A549 (cell line): ENCODE results near the gene SSPN. TPM values are rescaled to one million over a fixed set of nuclear protein-coding genes. Genes with fewer than 3 reads are reported as not detected.

Experiments used
- ATAC-seq, 2 experiments: fragments of 200-7000 bp in 1 of 2; fragments of >200 bp in 1 of 2; cut with Nextera tagmentation in 1 of 2; cut with Tn5 transposase in 1 of 2; 3 replicates each; pipeline versions ENCODE4 v1.8.0 to v1.9.1; 2018 to 2020; ENCODE audit warnings: mild to moderate bottlenecking in 1 of 2, moderate library complexity in 1 of 2
- CTCF ChIA-PET: fragments of 300-600 bp; sonication (Branson Sonifier 250); formaldehyde crosslinking; extraction: SDS; loops from one replicate; lab custom pipeline; 2021; ENCODE audit warnings: antibody characterized with exemption, inconsistent platforms; lab: Yijun Ruan, JAX
- POLR2A ChIA-PET: fragments of 350-600 bp; formaldehyde crosslinking; extraction: SDS; loops from one replicate; lab custom pipeline; 2021; ENCODE audit warnings: antibody characterized with exemption, inconsistent platforms; lab: Yijun Ruan, JAX
- DNase-seq, 2 experiments: peaks; one replicate each; pipeline versions ENCODE4 v3.0.0 to v3.0.0-alpha.2; 2011 to 2016; ENCODE audit warnings: low read depth in 1 of 2, low spot score in 1 of 2
- FAIRE-seq: peaks from 2 replicates; lab custom pipeline; 2011; peaks lifted over from hg19 to GRCh38; lab: Jason Lieb, UNC
- H3K27ac ChIP-seq, 2 experiments: fragments of >200 bp; sonication (Bioruptor Twin); formaldehyde crosslinking; 3 replicates each; pipeline ENCODE4 v1.5.1; 2016 to 2017
- H3K4me1 ChIP-seq: fragments of >200 bp; sonication (Bioruptor Twin); formaldehyde crosslinking; 3 replicates; pipeline ENCODE4 v1.6.1; 2016
- H3K4me2 ChIP-seq: fragments of >200 bp; sonication (Bioruptor Twin); formaldehyde crosslinking; 3 replicates; pipeline ENCODE4 v1.6.1; 2016
- H3K4me3 ChIP-seq: fragments of >200 bp; sonication (Bioruptor Twin); formaldehyde crosslinking; 3 replicates; pipeline ENCODE4 v1.5.1; 2016
- H3K9me3 ChIP-seq: fragments of >200 bp; sonication (Bioruptor Twin); formaldehyde crosslinking; 3 replicates; pipeline ENCODE4 v1.6.1; 2016
- BCL3 ChIP-seq: fragments of >200 bp; sonication (Bioruptor Twin); formaldehyde crosslinking; IDR thresholded peaks from 3 replicates; pipeline ENCODE4 v1.6.1; 2016
- CEBPB ChIP-seq, 2 experiments: fragments of >200 bp in 1 of 2; sonication (Bioruptor Twin) in 1 of 2; formaldehyde crosslinking in 1 of 2; IDR thresholded peaks; 2 replicates each; pipeline ENCODE4 v1.6.1; 2012 to 2016
- CHD4 ChIP-seq: fragments of 200-600 bp; sonication (generic); IDR thresholded peaks from 2 replicates; pipeline ENCODE4 v1.6.1; 2016; ENCODE audit warnings: antibody characterized with exemption, mild to moderate bottlenecking, borderline replicate concordance
- EHF ChIP-seq: fragments of 250-450 bp; sonication (Bioruptor Pico); IDR thresholded peaks from 2 replicates; pipeline ENCODE4 v1.5.0; 2020; ENCODE audit warnings: mild to moderate bottlenecking
- ESRRA ChIP-seq: fragments of 150-350 bp; IDR thresholded peaks from 2 replicates; pipeline ENCODE4 v1.6.1; 2014; ENCODE audit warnings: mild to moderate bottlenecking, low read length, borderline replicate concordance
- FOSL2 ChIP-seq, 2 experiments: fragments of 450-650 bp in 1 of 2; fragments of >200 bp in 1 of 2; sonication (Bioruptor Twin) in 1 of 2; formaldehyde crosslinking; IDR thresholded peaks; 2 replicates each; pipeline versions ENCODE4 v1.5.0 to v1.6.1; 2016 to 2020; ENCODE audit warnings: mild to moderate bottlenecking in 1 of 2, moderate library complexity in 1 of 2
- GATA3 ChIP-seq: IDR thresholded peaks from 2 replicates; pipeline ENCODE4 v1.6.1; 2012; ENCODE audit warnings: borderline replicate concordance
- HDAC2 ChIP-seq: fragments of 200-600 bp; sonication (generic); IDR thresholded peaks from 2 replicates; pipeline ENCODE4 v1.6.1; 2016
- JUN ChIP-seq, 2 experiments: fragments of >200 bp; sonication (Bioruptor Twin); formaldehyde crosslinking; IDR thresholded peaks; 2 replicates in 1 of 2; 3 replicates in 1 of 2; pipeline ENCODE4 v1.6.1; 2016 to 2017
- JUNB ChIP-seq: fragments of >200 bp; sonication (Bioruptor Twin); formaldehyde crosslinking; IDR thresholded peaks from 2 replicates; pipeline ENCODE4 v1.6.1; 2016
- MAFK ChIP-seq: fragments of 450-650 bp; IDR thresholded peaks from 2 replicates; pipeline ENCODE4 v1.6.1; 2014; ENCODE audit not compliant: partially characterized antibody
- MYC ChIP-seq: IDR thresholded peaks from 2 replicates; pipeline ENCODE4 v1.6.1; 2012; ENCODE audit warnings: mild to moderate bottlenecking, inconsistent platforms, low read length, improper control_type of control experiment, borderline replicate concordance
- NFE2L2 ChIP-seq: fragments of 150-350 bp; conservative IDR thresholded peaks from 2 replicates; pipeline ENCODE4 v1.6.1; 2014; ENCODE audit warnings: low read length
- SMC3 ChIP-seq: fragments of >200 bp; sonication (Bioruptor Twin); formaldehyde crosslinking; IDR thresholded peaks from 3 replicates; pipeline ENCODE4 v1.6.1; 2018; ENCODE audit warnings: inconsistent platforms
- TP53 ChIP-seq: fragments of 250-450 bp; sonication (Bioruptor Pico); IDR thresholded peaks from 2 replicates; pipeline ENCODE4 v1.5.0; 2021; ENCODE audit warnings: mild to moderate bottlenecking, moderate library complexity
- ZNF302 ChIP-seq: fragments of 250-450 bp; sonication (Bioruptor Pico); IDR thresholded peaks from 2 replicates; pipeline ENCODE4 v1.9.0; 2021; ENCODE audit warnings: inconsistent platforms, mild to moderate bottlenecking, moderate library complexity
- WGBS: methylation state at CpG from one replicate; pipeline ENCODE4 v1.1.6; 2017; ENCODE audit errors: missing lambda C conversion rate; 5-methylcytosine and 5-hydroxymethylcytosine counted together
- polyA plus RNA-seq, 4 experiments: library from polyadenylated mRNA; depleted of rRNA in 3 of 4; stranded (reverse); fragments of >200 nt; fragmentation: RNase III in 1 of 4; extraction: RNeasy Plus Mini Kit Qiagen cat#74134 plus additional on column Dnase treatment in 1 of 4; gene quantifications; 2 replicates in 3 of 4; 3 replicates in 1 of 4; pipeline ENCODE4 v1.2.3, GENCODE V29; 2011 to 2017
- TF ChIP-seq, protein P1 (sequence below): fragments of >200 bp; sonication (Bioruptor Twin); formaldehyde crosslinking; IDR thresholded peaks from 3 replicates; pipeline ENCODE4 v1.5.1; 2016
- TF ChIP-seq, protein P2 (sequence below): fragments of 250-450 bp; sonication (Bioruptor Pico); IDR thresholded peaks from 2 replicates; pipeline ENCODE4 v1.5.0; 2021; ENCODE audit warnings: mild to moderate bottlenecking, moderate library complexity, borderline replicate concordance
- TF ChIP-seq, protein P3 (sequence below): IDR thresholded peaks from 2 replicates; pipeline ENCODE4 v1.6.1; 2012; ENCODE audit warnings: low read depth, borderline replicate concordance

Gene SSPN
- polyA plus RNA-seq, 2 of the 4 experiments (the other 2 are of a cell fraction): 0.85 to 2.6 TPM

GRCh38 chr12:26153421-26154154, 41.8 kb upstream of the SSPN start:
- H3K4me2 ChIP-seq: peak overlapping the region; percentile 59
- FAIRE-seq: peak; percentile 51
- ATAC-seq: peak; percentile 92
- POLR2A ChIA-PET: interaction anchor here (0.5 to 0.9 kb wide), 3 partner anchors 29 to 34 kb away, joined by 3 read pairs; partner anchors contain the start of gene BHLHE41
- DNase-seq: peak; percentile 55 to 79
- H3K9me3 ChIP-seq: no peaks in the 10 kb centered on the region
- CTCF ChIA-PET: interaction anchor here (0.6 to 1.7 kb wide), 4 partner anchors 31 to 148 kb away, joined by 3 to 8 read pairs (median 4); no protein-coding TSS in a partner anchor
- 23% methylated on average over 5 of the region's 5 CpGs for WGBS
- H3K27ac ChIP-seq: peak overlapping the region; percentile 41 to 42
- peaks cover 17% of the 10 kb centered on the region for H3K4me1 ChIP-seq
- TF ChIP-seq FOSL2 (IDR thresholded peaks at IDR 0.05): peak; percentile 87
- peak; percentile 95 for TF ChIP-seq FOSL2 (CRISPR knock-in tag; IDR thresholded peaks at IDR 0.05)
- no peak for TF ChIP-seq EHF
- TF ChIP-seq, protein P1, sequence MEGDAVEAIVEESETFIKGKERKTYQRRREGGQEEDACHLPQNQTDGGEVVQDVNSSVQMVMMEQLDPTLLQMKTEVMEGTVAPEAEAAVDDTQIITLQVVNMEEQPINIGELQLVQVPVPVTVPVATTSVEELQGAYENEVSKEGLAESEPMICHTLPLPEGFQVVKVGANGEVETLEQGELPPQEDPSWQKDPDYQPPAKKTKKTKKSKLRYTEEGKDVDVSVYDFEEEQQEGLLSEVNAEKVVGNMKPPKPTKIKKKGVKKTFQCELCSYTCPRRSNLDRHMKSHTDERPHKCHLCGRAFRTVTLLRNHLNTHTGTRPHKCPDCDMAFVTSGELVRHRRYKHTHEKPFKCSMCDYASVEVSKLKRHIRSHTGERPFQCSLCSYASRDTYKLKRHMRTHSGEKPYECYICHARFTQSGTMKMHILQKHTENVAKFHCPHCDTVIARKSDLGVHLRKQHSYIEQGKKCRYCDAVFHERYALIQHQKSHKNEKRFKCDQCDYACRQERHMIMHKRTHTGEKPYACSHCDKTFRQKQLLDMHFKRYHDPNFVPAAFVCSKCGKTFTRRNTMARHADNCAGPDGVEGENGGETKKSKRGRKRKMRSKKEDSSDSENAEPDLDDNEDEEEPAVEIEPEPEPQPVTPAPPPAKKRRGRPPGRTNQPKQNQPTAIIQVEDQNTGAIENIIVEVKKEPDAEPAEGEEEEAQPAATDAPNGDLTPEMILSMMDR: no peak
- TF ChIP-seq BCL3: no peak
- peak; percentile 55; the same call in 1 of the 2 replicates for TF ChIP-seq ESRRA
- peak; percentile 36 to 66; a peak in 1 of 5 replicates for TF ChIP-seq JUN (IDR thresholded peaks at IDR 0.05)
- no peak for TF ChIP-seq TP53 (CRISPR knock-in tag)
- TF ChIP-seq GATA3: peak; percentile 61; the same call in 1 of the 2 replicates
- TF ChIP-seq MYC: no peak
- no peak for TF ChIP-seq SMC3
- TF ChIP-seq CEBPB (IDR thresholded peaks at IDR 0.05): peak in 1 of 2 experiments; percentile 38; a peak in 1 of 4 replicates
- peak; percentile 87 for TF ChIP-seq JUNB
- H3K4me3 ChIP-seq: no peak overlapping the region

- TF ChIP-seq, protein P2, sequence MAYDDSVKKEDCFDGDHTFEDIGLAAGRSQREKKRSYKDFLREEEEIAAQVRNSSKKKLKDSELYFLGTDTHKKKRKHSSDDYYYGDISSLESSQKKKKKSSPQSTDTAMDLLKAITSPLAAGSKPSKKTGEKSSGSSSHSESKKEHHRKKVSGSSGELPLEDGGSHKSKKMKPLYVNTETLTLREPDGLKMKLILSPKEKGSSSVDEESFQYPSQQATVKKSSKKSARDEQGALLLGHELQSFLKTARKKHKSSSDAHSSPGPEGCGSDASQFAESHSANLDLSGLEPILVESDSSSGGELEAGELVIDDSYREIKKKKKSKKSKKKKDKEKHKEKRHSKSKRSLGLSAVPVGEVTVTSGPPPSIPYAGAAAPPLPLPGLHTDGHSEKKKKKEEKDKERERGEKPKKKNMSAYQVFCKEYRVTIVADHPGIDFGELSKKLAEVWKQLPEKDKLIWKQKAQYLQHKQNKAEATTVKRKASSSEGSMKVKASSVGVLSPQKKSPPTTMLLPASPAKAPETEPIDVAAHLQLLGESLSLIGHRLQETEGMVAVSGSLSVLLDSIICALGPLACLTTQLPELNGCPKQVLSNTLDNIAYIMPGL: no peak
- TF ChIP-seq, protein P3, sequence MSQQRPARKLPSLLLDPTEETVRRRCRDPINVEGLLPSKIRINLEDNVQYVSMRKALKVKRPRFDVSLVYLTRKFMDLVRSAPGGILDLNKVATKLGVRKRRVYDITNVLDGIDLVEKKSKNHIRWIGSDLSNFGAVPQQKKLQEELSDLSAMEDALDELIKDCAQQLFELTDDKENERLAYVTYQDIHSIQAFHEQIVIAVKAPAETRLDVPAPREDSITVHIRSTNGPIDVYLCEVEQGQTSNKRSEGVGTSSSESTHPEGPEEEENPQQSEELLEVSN: no peak
- TF ChIP-seq ZNF302 (no peak), HDAC2 (no peak), NFE2L2 (no peak), CHD4 (no peak), MAFK (no peak)
- ChIA-PET POLR2A (no interaction called here), CTCF (interaction anchor here (0.6 to 1.0 kb wide), 4 partner anchors 24 to 545 kb away, joined by 3 read pairs; no protein-coding TSS in a partner anchor)
- WGBS: 78% methylated on average over 17 of the region's 17 CpGs
- Histone ChIP-seq H3K4me1 (peaks cover 17% of the 10 kb centered on the region), H3K4me2 (no peak overlapping the region), H3K27ac (no peak overlapping the region), H3K9me3 (no peaks in the 10 kb centered on the region), H3K4me3 (no peak overlapping the region)
- FAIRE-seq: no peak
- no peak for DNase-seq
- ATAC-seq: no peak
These were observed 39.0 kb upstream of the SSPN start for GRCh38 chr12:26156201-26156871.
